Activated CD8-positive, alpha-beta memory T cell treated with anti-CD3 and anti-CD28 coated beads for 1 hour (primary cell): ENCODE data around the gene ALK.
"Not testable (repeated sequence)": the region's sequence is repeated elsewhere in the genome, so short reads cannot be mapped to it uniquely, and the experiment has no call there.

ENCODE experiments used
- DNase-seq, 2 donors: peaks; one replicate each; pipeline ENCODE4 v3.0.0-alpha.2; 2020; ENCODE audit warnings: low read depth in 1 of 2; ENCODE audit errors: extremely low read depth in 1 of 2

The ALK gene

GRCh38 chr2:29761278-29761677 lies 160.1 kb downstream of the ALK start:
- no peak for DNase-seq

- DNase-seq, result no peak
Measured at GRCh38 chr2:29760008-29760407, 161.4 kb downstream of the ALK start.

- no peak for DNase-seq
Measured at GRCh38 chr2:29759360-29759759, 162.0 kb downstream of the ALK start.

- DNase-seq, result no peak
Measured at GRCh38 chr2:29755829-29756228, 165.6 kb downstream of the ALK start.

GRCh38 chr2:29755233-29755632 lies 166.2 kb downstream of the ALK start:
- DNase-seq, result no peak

GRCh38 chr2:29753671-29754444 lies 167.5 kb downstream of the ALK start:
- no peak for DNase-seq

- DNase-seq, result no peak
Measured at GRCh38 chr2:29751390-29751789, 170.0 kb downstream of the ALK start.

GRCh38 chr2:29750463-29750862 lies 170.9 kb downstream of the ALK start:
- not testable (repeated sequence) for DNase-seq

GRCh38 chr2:29749843-29750242 lies 171.5 kb downstream of the ALK start:
- no peak for DNase-seq

GRCh38 chr2:29749041-29749440 lies 172.3 kb downstream of the ALK start:
- DNase-seq, result no peak

GRCh38 chr2:29747786-29748470 lies 173.5 kb downstream of the ALK start:
- DNase-seq, result no peak

GRCh38 chr2:29744976-29745375 lies 176.4 kb downstream of the ALK start:
- DNase-seq, result no peak

GRCh38 chr2:29743516-29743915 lies 177.9 kb downstream of the ALK start:
- no peak for DNase-seq

GRCh38 chr2:29742656-29743055 lies 178.7 kb downstream of the ALK start:
- no peak for DNase-seq

GRCh38 chr2:29741132-29741531 lies 180.3 kb downstream of the ALK start:
- no peak for DNase-seq

- DNase-seq, result no peak
Measured at GRCh38 chr2:29733965-29734364, 187.4 kb downstream of the ALK start.

GRCh38 chr2:29733213-29733612 lies 188.2 kb downstream of the ALK start:
- no peak for DNase-seq

GRCh38 chr2:29731948-29732347 lies 189.4 kb downstream of the ALK start:
- DNase-seq, result no peak

- no peak for DNase-seq
Measured at GRCh38 chr2:29729932-29730331, 191.5 kb downstream of the ALK start.

GRCh38 chr2:29729401-29729800 lies 192.0 kb downstream of the ALK start:
- no peak for DNase-seq

GRCh38 chr2:29726976-29727375 lies 194.4 kb downstream of the ALK start:
- no peak for DNase-seq

- DNase-seq, result no peak
Measured at GRCh38 chr2:29725610-29726009, 195.8 kb downstream of the ALK start.
